ENCODE data around the gene UNC80. TPM values are rescaled to one million over a fixed set of nuclear protein-coding genes. Genes with fewer than 3 reads are reported as not detected.

Gene UNC80
- total RNA-seq, 4 donors from 2014 or later = 0.19 TPM; not detected in 3

DNA sequence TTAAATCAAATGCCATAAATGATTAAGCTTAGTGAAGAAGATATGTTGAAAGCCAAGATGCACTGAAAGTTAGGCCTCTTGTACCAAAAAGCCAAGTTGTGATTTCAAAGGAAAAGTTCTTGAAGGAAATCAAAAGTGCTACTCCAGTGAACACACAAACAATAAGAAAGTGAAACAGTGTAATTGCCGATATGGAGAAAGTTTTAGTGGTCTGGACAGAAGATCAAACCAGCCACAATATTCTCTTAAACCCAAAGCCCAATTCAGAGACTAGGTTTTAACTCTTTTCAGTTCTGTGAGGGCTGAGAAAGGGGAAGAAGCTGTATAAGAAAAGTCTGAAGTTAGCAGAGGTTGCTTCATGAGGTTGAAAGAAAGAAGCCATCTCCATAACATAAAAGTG, 129.0 kb downstream of the UNC80 start:
- Histone ChIP-seq H3K36me3 (no peaks in the 10 kb centered on the region), H3K4me3 (no peak overlapping the region), H3K4me1 (no peaks in the 10 kb centered on the region), H3K27me3 (no peaks in the 10 kb centered on the region), H3K27ac (no peak overlapping the region), H3K9me3 (no peaks in the 10 kb centered on the region)
- DNase-seq = no peak
- intact Hi-C loops (cut with DNase I) = no loop called here
- no peak for TF ChIP-seq POLR2A (IDR thresholded peaks at IDR 0.05)
- TF ChIP-seq, protein P1, sequence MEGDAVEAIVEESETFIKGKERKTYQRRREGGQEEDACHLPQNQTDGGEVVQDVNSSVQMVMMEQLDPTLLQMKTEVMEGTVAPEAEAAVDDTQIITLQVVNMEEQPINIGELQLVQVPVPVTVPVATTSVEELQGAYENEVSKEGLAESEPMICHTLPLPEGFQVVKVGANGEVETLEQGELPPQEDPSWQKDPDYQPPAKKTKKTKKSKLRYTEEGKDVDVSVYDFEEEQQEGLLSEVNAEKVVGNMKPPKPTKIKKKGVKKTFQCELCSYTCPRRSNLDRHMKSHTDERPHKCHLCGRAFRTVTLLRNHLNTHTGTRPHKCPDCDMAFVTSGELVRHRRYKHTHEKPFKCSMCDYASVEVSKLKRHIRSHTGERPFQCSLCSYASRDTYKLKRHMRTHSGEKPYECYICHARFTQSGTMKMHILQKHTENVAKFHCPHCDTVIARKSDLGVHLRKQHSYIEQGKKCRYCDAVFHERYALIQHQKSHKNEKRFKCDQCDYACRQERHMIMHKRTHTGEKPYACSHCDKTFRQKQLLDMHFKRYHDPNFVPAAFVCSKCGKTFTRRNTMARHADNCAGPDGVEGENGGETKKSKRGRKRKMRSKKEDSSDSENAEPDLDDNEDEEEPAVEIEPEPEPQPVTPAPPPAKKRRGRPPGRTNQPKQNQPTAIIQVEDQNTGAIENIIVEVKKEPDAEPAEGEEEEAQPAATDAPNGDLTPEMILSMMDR (IDR thresholded peaks at IDR 0.05) = no peak
- WGBS, 2 donors = 52 to 86% methylated on average over 1 of the region's 1 CpG

DNA sequence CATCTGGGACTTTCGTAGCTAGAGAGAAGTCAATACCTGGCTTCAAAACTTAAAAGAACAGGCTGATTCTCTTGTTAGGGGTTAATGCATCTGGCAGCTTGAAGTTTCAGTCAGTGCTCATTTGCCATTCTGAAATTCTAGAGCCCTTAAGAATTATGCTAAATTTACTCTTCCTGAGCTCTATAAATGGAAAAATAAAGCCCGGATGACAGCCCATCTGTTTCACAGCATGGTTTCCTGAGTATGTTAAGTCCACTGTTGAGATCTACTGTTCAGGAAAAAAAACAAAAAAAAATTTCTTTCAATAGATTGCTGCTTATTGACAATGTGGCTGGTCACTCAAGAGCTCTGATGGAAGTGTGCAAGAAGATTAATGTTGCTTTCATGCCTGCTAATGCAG, 129.5 kb downstream of the UNC80 start:
- no peak for DNase-seq
- H3K4me1 ChIP-seq = no peaks in the 10 kb centered on the region
- no peaks in the 10 kb centered on the region for H3K36me3 ChIP-seq
- no peaks in the 10 kb centered on the region for H3K9me3 ChIP-seq
- H3K4me3 ChIP-seq = no peak overlapping the region
- intact Hi-C loops (cut with DNase I) = no loop called here
- H3K27me3 ChIP-seq = no peaks in the 10 kb centered on the region
- no peak overlapping the region for H3K27ac ChIP-seq
- 67 to 69% methylated on average over 2 of the region's 2 CpGs for WGBS, 2 donors
- TF ChIP-seq, protein P1 (IDR thresholded peaks at IDR 0.05) = no peak
- TF ChIP-seq POLR2A (IDR thresholded peaks at IDR 0.05) = no peak

DNA sequence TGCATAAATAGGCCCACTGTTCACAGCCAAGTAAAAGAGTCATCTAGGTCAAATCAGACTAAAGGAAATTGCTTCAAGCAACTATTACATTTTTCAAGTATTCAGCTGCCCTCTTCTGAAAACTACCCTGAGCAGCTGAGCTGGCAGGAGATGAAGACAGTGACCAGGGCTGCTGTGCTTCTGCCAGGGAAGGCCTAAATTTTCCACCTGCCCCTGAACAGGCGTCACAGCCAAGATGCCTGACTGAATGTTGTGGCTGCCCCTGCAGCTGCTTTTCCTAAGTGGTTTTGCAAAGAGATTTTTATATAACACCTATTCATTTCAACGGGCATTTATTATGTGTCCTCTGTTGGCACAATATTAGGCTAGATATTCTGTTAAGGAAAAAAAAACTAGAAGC, 134.1 kb downstream of the UNC80 start:
- TF ChIP-seq POLR2A (IDR thresholded peaks at IDR 0.05) = no peak
- TF ChIP-seq, protein P1 (IDR thresholded peaks at IDR 0.05) = no peak
- intact Hi-C loops (cut with DNase I) = no loop called here
- H3K9me3 ChIP-seq = no peaks in the 10 kb centered on the region
- no peaks in the 10 kb centered on the region for H3K4me1 ChIP-seq
- no peaks in the 10 kb centered on the region for H3K36me3 ChIP-seq
- WGBS, 2 donors = 77 to 90% methylated on average over 2 of the region's 2 CpGs
- no peaks in the 10 kb centered on the region for H3K27me3 ChIP-seq
- no peak for DNase-seq
- H3K4me3 ChIP-seq = no peak overlapping the region
- no peak overlapping the region for H3K27ac ChIP-seq

DNA sequence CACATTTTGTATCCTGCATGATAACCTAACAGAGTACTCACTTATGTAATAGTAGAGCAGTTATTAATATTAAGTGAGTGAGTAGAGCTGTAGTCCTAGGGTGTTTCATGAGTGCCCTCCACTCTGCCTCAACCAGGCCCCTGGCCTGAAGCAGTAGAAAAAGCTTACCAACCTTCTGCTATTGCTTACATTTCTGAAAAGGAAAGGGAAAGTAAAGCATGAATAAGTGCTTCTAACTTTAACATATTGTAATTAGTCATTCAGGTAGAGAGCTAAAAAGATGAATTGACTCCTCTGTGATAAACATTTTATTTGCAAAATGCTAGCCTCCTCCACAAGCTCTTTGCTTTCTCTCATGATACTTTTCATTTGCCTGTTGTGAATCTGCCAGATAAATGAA, 136.1 kb downstream of the UNC80 start:
- intact Hi-C loops (cut with DNase I) = no loop called here
- Histone ChIP-seq H3K27ac (no peak overlapping the region), H3K36me3 (no peaks in the 10 kb centered on the region), H3K27me3 (no peaks in the 10 kb centered on the region), H3K9me3 (no peaks in the 10 kb centered on the region), H3K4me3 (no peak overlapping the region), H3K4me1 (no peaks in the 10 kb centered on the region)
- TF ChIP-seq, protein P1 (IDR thresholded peaks at IDR 0.05) = no peak
- no peak for TF ChIP-seq POLR2A (IDR thresholded peaks at IDR 0.05)
- no peak for DNase-seq

DNA sequence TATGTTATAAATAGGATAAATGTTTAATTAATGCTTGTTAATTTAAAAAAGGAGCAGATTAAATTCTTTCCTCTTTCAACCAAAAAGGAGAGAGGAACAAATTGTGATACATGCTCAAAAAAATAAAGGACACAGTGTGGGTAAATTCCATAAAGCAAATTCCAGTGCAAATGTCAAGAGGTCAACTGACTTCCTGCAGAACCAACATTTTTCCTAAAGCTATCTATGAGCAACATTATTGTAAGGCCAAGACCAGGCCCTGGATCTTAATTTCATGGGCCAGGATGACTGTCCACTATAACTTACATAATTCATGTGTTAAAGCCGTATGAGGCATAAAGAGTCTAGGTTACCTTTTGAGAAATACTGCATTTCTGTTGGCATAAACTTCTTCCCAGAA, 136.9 kb downstream of the UNC80 start:
- no peak for TF ChIP-seq POLR2A (IDR thresholded peaks at IDR 0.05)
- Histone ChIP-seq H3K4me1 (no peaks in the 10 kb centered on the region), H3K4me3 (no peak overlapping the region), H3K36me3 (no peaks in the 10 kb centered on the region), H3K27me3 (no peaks in the 10 kb centered on the region), H3K27ac (no peak overlapping the region), H3K9me3 (no peaks in the 10 kb centered on the region)
- intact Hi-C loops (cut with DNase I) = no loop called here
- DNase-seq = no peak
- 81 to 91% methylated on average over 1 of the region's 1 CpG for WGBS, 2 donors

DNA sequence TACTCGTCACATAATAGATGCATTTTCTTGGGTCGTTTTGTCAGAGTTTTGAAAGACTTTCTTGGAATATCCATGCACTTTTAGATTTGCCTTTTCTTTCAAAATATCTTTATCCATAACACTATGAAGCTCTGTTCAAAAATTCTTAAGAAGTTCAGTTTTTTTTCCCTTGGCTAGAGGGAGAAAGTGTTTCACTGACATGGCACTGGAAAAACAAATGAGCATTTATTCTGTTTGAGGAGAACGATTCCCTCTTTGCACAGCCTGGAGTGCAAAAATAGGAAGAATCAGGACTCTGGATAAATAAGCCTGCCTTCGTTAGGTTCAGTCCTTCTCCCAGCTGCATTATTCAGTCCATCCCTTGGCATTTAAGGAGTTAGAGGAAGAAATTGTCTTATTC, 139.9 kb downstream of the UNC80 start:
- H3K9me3 ChIP-seq = no peaks in the 10 kb centered on the region
- no peak overlapping the region for H3K4me3 ChIP-seq
- H3K27me3 ChIP-seq = no peaks in the 10 kb centered on the region
- H3K36me3 ChIP-seq = no peaks in the 10 kb centered on the region
- TF ChIP-seq, protein P1 (IDR thresholded peaks at IDR 0.05) = no peak
- no peak for TF ChIP-seq POLR2A (IDR thresholded peaks at IDR 0.05)
- WGBS, 2 donors = 69 to 71% methylated on average over 4 of the region's 4 CpGs
- H3K4me1 ChIP-seq = no peaks in the 10 kb centered on the region
- no peak overlapping the region for H3K27ac ChIP-seq
- intact Hi-C loops (cut with DNase I) = no loop called here
- DNase-seq = no peak
